GM10847 (cell line): Measurements from ENCODE around the gene SARS2.

ENCODE experiments used
- POLR2A ChIP-seq: IDR thresholded peaks from 2 replicates; pipeline ENCODE4 v1.6.1; 2011; ENCODE audit not compliant: insufficient read length; ENCODE audit errors: extremely low read depth

The SARS2 gene

GRCh38 chr19:38952395-38953165 lies 22.0 kb upstream of the SARS2 start:
- TF ChIP-seq POLR2A: no peak

- no peak for TF ChIP-seq POLR2A
Observed at GRCh38 chr19:38951187-38951586, 20.6 kb upstream of the SARS2 start.

GRCh38 chr19:38949580-38950367 lies 19.2 kb upstream of the SARS2 start:
- no peak for TF ChIP-seq POLR2A

- TF ChIP-seq POLR2A: no peak
Observed at GRCh38 chr19:38946229-38947010, 15.9 kb upstream of the SARS2 start.

DNA sequence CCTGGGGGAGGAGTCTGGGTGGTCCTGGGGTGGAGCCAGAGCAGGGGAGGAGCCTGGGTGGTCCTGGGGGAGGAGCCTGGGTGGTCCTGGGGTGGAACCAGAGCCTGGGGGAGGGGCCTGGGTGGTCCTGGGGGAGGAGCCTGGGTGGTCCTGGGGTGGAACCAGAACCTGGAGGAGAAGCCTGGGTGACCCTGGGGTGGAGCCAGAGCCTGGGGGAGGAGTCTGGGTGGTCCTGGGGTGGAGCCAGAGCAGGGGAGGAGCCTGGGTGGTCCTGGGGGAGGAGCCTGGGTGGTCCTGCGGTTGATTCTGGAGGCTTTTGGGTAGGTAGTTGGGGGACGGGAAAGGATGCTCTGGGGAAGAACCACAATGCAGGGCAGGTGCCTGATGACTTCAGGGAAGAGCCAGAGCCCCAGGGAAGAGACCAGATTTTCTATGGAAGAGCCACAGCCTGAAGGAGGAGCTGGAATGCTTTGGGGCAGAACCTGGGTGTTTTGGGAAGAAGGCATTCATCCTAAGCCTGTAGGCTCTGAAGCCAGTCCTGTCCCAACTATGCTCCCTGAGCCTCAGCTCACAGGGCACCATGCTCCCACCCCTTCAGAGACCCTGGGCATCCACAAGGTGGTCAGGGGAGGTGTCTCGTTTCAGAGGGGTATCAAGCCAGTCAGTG lies 15.1 kb upstream of the SARS2 start:
- no peak for TF ChIP-seq POLR2A

- TF ChIP-seq POLR2A: no peak
Observed at GRCh38 chr19:38944981-38945506, 14.5 kb upstream of the SARS2 start.

DNA sequence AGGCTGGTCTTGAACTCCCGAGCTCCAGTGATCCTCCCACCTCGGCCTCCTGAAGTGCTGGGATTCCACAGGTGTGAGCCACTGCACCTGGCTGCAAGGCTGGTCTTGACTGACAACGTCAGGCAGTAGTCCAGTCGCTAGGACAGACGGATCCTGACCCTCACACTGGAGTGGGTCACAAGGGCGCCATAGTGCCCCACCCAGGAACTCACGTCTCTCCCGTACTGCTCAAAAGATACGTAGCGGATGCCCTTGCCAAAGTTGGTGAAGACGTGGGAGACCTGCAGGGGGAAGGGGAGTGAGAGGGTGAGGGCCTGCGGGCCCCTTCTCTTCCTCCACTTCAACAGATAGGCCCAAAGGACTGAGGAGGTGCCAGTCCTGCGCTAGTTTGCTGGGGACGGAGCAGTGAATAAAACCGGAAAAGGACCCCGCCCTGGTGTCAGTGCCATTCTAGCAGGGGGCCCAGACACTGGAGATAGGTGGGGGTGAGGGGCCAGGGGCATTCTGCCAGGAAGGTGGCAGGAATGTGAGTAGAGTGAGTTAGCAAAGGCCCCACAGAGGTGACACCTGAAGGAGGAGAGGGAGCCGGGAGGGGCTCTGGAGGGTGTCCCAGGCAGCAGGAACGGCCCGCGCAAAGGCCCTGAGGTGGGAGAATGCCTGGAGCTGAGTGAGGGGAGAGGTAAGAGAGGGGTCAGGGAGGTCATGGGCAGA lies 12.1 kb upstream of the SARS2 start:
- no peak for TF ChIP-seq POLR2A

DNA sequence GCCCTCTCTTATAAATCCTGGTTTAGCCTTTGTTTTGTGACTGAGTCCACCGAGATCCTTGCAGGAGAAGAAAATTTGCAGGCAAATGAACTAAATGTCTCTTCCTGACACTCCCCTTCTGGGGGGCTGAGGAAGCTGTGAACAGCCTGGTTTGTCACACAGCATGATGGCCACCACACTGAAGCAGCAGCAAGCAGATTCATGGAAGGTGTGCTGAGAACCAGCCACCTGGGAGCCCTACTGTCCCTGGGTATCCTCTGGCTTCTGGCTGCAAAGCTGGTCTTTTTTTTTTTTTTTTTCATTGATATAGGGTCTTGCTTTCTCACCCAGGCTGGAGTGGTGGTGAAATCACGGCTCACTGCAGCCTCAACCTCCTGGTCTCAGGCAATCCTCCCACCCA lies 11.4 kb upstream of the SARS2 start:
- no peak for TF ChIP-seq POLR2A

- TF ChIP-seq POLR2A: no peak
Observed at GRCh38 chr19:38939957-38940356, 9.4 kb upstream of the SARS2 start.

DNA sequence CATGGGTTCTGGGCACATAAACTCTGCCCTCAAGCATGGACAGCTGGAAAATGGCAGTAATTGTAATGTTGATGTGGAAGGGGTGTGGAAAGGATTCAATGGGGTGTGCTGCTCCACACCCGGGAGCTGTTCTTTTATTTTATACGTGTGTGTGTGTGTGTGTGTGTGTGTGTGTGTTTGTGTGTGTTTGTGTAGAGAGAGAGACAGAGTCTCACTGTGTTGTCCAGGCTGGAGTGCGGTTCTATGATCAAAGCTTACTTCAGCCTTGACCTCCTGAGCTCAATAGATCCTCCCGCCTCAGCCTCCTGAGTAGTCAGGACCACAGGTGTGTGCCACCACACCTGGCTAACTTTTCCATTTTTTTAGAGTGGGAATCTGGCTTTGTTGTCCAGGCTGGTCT lies 3.0 kb upstream of the SARS2 start:
- TF ChIP-seq POLR2A: no peak

- TF ChIP-seq POLR2A: no peak
Observed at GRCh38 chr19:38932425-38933179, 2.0 kb upstream of the SARS2 start.

DNA sequence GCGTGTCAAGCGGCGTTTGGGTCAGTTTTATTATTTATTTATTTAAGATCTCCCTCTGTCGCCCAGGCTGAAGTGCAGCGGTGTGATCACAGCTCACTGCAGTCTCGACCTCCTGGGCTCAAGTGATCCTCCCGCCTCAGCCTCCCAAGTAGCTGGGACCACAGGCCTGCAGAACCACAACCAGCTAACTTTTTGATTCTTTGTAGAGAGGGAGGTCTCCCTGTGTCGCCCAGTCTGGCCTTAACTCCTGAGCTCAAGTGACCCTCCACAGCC lies 894 bp upstream of the SARS2 start:
- no peak for TF ChIP-seq POLR2A

DNA sequence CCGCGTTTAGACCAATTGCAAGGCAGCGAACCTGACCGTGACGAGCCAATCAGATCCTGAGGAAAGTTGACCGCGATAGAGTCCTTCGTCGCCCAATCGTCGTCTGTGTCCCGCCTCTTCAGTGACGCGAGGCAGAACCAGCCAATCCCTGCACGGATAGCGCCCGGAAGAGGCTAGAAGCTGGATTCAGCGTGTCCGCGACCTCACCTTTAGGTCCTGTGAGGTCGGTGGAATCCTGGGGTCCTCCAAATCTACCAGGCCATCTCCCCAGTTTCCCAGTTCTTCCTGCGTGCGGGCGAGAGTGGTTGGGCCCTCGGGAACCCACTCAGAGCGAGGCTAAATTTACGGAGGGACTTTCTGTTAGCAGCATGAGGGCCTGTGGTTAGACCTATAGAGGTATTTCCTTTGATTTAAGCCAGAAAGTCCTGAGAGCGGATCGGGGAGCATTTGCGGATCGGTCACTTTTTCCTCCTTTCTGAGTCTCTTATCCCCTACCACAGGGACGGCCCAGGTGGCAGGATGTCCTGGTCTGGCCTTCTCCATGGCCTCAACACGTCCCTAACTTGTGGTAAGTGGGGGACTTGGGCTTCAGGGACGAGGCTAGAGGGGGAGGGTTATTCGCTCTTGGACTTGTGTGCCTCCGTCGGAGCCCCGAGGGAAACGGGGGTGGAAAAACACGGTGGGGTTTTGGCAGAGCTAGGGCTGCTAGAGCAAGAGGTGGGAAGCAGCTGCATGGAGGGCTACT lies 385 bp upstream of the SARS2 start, which contains the start of gene MRPS12:
MRPS12 (plus strand) TSS at position 169 of the 745 bp plus-strand sequence; CDS start at position 520, 351 bp downstream.
- TF ChIP-seq POLR2A: peak; percentile 89
